NB4 (cell line): Measurements from ENCODE around the gene CCDC68.

Experiments used
- DNase-seq: peaks from one replicate; pipeline ENCODE4 v3.0.0; 2010; ENCODE audit warnings: low read depth
- H3K4me3 ChIP-seq: one replicate; pipeline ENCODE4 v1.5.1; 2011; ENCODE audit warnings: mild to moderate bottlenecking, low read depth, low read length, moderate library complexity
- MYC ChIP-seq: IDR thresholded peaks from 2 replicates; pipeline ENCODE4 v1.6.1; 2011; ENCODE audit warnings: low read depth, low read length
- POLR2A ChIP-seq: IDR thresholded peaks from 2 replicates; pipeline ENCODE4 v1.6.1; 2011; ENCODE audit warnings: mild to moderate bottlenecking; ENCODE audit not compliant: insufficient read length; ENCODE audit errors: extremely low read depth
- TF ChIP-seq, protein P1 (sequence below): IDR thresholded peaks from one replicate; pipeline ENCODE4 v1.5.1; 2012; ENCODE audit warnings: low read depth, low read length
- TF ChIP-seq, protein P2 (sequence below): IDR thresholded peaks from 2 replicates; pipeline ENCODE4 v1.6.1; 2011; ENCODE audit warnings: low read depth, low read length

CCDC68 gene

DNA sequence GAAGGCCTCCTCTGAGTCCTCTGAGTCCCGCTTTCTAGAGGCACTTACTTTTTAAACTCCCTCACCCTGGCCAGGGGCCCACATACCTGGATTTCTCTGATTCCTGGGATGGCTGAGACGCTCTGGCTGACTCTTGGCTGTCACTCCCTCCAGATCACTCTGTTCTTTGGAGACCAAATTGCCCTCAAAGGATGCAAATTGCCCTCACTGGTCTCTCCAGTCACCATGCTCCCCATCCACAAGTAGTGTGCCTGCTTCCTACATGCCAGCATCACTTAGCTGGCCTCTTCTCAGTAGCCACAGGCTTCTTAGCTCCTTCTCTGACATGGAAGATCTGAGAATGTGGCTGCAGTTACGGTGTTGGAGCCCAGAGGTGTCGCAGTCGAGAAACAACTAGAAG, 41.3 kb upstream of the CCDC68 start:
- DNase-seq = no peak
- H3K4me3 ChIP-seq = no peak overlapping the region
- TF ChIP-seq MYC (no peak), POLR2A (no peak)
- TF ChIP-seq, protein P1, sequence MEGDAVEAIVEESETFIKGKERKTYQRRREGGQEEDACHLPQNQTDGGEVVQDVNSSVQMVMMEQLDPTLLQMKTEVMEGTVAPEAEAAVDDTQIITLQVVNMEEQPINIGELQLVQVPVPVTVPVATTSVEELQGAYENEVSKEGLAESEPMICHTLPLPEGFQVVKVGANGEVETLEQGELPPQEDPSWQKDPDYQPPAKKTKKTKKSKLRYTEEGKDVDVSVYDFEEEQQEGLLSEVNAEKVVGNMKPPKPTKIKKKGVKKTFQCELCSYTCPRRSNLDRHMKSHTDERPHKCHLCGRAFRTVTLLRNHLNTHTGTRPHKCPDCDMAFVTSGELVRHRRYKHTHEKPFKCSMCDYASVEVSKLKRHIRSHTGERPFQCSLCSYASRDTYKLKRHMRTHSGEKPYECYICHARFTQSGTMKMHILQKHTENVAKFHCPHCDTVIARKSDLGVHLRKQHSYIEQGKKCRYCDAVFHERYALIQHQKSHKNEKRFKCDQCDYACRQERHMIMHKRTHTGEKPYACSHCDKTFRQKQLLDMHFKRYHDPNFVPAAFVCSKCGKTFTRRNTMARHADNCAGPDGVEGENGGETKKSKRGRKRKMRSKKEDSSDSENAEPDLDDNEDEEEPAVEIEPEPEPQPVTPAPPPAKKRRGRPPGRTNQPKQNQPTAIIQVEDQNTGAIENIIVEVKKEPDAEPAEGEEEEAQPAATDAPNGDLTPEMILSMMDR = no peak
- TF ChIP-seq, protein P2, sequence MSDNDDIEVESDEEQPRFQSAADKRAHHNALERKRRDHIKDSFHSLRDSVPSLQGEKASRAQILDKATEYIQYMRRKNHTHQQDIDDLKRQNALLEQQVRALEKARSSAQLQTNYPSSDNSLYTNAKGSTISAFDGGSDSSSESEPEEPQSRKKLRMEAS = no peak

- no peak for DNase-seq
- no peak overlapping the region for H3K4me3 ChIP-seq
- TF ChIP-seq MYC (no peak), POLR2A (no peak)
- TF ChIP-seq, protein P1 = no peak
- TF ChIP-seq, protein P2 = no peak
These were observed 39.8 kb upstream of the CCDC68 start for GRCh38 chr18:54999016-54999415.

- no peak for DNase-seq
- TF ChIP-seq, protein P1 = no peak
- TF ChIP-seq MYC (no peak), POLR2A (no peak)
- TF ChIP-seq, protein P2 = no peak
- H3K4me3 ChIP-seq = no peak overlapping the region
These were observed 36.3 kb upstream of the CCDC68 start for GRCh38 chr18:54995421-54996143.

GRCh38 chr18:54991981-54992380, 32.7 kb upstream of the CCDC68 start:
- DNase-seq = no peak
- H3K4me3 ChIP-seq = no peak overlapping the region
- TF ChIP-seq POLR2A (no peak), MYC (no peak)
- TF ChIP-seq, protein P1 = no peak
- TF ChIP-seq, protein P2 = no peak

DNA sequence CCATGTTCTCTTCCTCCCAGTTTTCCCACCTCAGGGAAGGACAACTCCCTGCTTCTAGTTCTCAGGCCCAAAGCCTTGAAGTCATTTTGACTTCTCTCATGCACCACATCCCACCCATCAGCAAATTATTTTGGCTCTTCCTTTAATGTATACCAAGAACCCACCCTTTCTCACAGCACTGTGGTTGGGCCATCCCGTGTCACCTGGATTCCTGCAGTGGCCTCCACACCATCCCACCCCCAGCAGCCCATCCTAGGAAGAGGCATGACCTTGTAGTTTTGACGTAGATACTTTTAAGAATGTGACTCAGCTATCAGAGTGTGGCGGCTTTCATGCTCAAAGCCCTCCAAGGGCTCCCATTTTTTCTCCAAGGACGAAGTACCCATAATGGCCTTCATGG, 25.6 kb upstream of the CCDC68 start:
- TF ChIP-seq, protein P1 = no peak
- no peak for TF ChIP-seq MYC
- no peak for TF ChIP-seq POLR2A
- TF ChIP-seq, protein P2 = no peak
- DNase-seq = no peak
- no peak overlapping the region for H3K4me3 ChIP-seq
